Measurements from ENCODE around the gene WNT9A.

Gene WNT9A

GRCh38 chr1:227905573-227906487, 41.9 kb downstream of the WNT9A start:
- Mint-ChIP-seq H3K36me3 (ENCODE audit: low read depth) (no peaks in the 10 kb centered on the region), H3K4me1 (ENCODE audit: low read depth) (no peaks in the 10 kb centered on the region), H3K4me3 (no peak overlapping the region), H3K27ac (no peak overlapping the region), H3K27me3 (no peaks in the 10 kb centered on the region), H3K9me3 (no peaks in the 10 kb centered on the region)
- no peak for DNase-seq

GRCh38 chr1:227904541-227905335, 43.0 kb downstream of the WNT9A start:
- H3K36me3 Mint-ChIP-seq (ENCODE audit: low read depth), result no peaks in the 10 kb centered on the region
- H3K4me3 Mint-ChIP-seq, result no peak overlapping the region
- no peaks in the 10 kb centered on the region for H3K27me3 Mint-ChIP-seq
- DNase-seq, result no peak
- H3K9me3 Mint-ChIP-seq, result no peaks in the 10 kb centered on the region
- no peaks in the 10 kb centered on the region for H3K4me1 Mint-ChIP-seq (ENCODE audit: low read depth)
- no peak overlapping the region for H3K27ac Mint-ChIP-seq

GRCh38 chr1:227903614-227904501, 43.9 kb downstream of the WNT9A start:
- Mint-ChIP-seq H3K27ac (peak overlapping the region; percentile 40), H3K4me3 (no peak overlapping the region), H3K36me3 (ENCODE audit: low read depth) (no peaks in the 10 kb centered on the region), H3K4me1 (ENCODE audit: low read depth) (no peaks in the 10 kb centered on the region), H3K27me3 (no peaks in the 10 kb centered on the region), H3K9me3 (no peaks in the 10 kb centered on the region)
- no peak for DNase-seq

DNA sequence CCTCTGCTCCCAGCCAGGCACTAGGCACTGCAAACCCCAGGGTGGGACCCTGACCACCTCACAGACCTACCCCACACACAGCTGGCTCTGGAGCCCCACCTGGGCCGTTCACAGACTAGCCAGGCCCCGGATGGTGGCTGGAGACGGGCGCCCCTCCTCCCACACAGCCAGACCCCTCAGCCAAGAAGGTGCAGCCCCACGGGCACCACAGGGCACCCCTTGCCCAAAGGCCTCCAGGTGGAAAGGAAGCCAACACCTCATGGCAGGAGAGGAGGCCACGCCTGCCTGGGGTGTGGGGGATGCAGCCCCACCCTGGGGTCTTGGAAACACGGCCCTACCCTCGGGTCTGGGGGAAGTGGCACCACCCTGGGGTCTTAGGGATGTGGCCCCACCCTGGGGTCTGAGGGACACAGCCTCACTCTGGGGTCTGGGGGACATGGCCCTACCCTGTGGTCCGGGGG, 44.6 kb downstream of the WNT9A start:
- Mint-ChIP-seq H3K27me3 (no peaks in the 10 kb centered on the region), H3K4me1 (ENCODE audit: low read depth) (peaks cover 4% of the 10 kb centered on the region), H3K27ac (no peak overlapping the region), H3K9me3 (no peaks in the 10 kb centered on the region), H3K4me3 (no peak overlapping the region), H3K36me3 (ENCODE audit: low read depth) (no peaks in the 10 kb centered on the region)
- no peak for DNase-seq

DNA sequence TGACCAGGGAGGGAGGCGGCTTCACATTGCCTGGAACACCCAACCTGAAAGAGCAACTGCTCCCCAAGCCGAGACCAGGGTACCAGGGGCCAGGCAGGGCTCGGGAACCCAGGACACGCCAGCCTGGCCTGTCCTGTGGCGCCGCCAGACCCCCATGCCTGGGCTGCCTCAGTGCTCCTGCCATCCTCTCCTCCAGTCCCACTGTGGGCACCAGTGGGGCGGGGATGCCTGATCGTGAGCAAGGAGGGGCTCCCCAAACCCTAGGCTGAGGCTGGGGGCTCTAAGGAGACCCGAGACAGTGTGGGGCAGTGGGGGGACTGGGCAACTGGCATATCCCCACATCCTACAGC, 45.1 kb downstream of the WNT9A start:
- DNase-seq, result no peak
- Mint-ChIP-seq H3K4me1 (ENCODE audit: low read depth) (peaks cover 4% of the 10 kb centered on the region), H3K9me3 (no peaks in the 10 kb centered on the region), H3K4me3 (no peak overlapping the region), H3K27ac (no peak overlapping the region), H3K27me3 (no peaks in the 10 kb centered on the region), H3K36me3 (ENCODE audit: low read depth) (no peaks in the 10 kb centered on the region)

GRCh38 chr1:227901906-227902640, 45.7 kb downstream of the WNT9A start:
- Mint-ChIP-seq H3K36me3 (ENCODE audit: low read depth) (no peaks in the 10 kb centered on the region), H3K27ac (no peak overlapping the region), H3K4me3 (no peak overlapping the region), H3K27me3 (no peaks in the 10 kb centered on the region), H3K9me3 (no peaks in the 10 kb centered on the region), H3K4me1 (ENCODE audit: low read depth) (peaks cover 4% of the 10 kb centered on the region)
- no peak for DNase-seq

GRCh38 chr1:227901239-227901905, 46.4 kb downstream of the WNT9A start:
- Mint-ChIP-seq H3K4me3 (no peak overlapping the region), H3K27me3 (no peaks in the 10 kb centered on the region), H3K4me1 (ENCODE audit: low read depth) (peaks cover 4% of the 10 kb centered on the region), H3K9me3 (no peaks in the 10 kb centered on the region), H3K36me3 (ENCODE audit: low read depth) (no peaks in the 10 kb centered on the region), H3K27ac (no peak overlapping the region)
- no peak for DNase-seq

DNA sequence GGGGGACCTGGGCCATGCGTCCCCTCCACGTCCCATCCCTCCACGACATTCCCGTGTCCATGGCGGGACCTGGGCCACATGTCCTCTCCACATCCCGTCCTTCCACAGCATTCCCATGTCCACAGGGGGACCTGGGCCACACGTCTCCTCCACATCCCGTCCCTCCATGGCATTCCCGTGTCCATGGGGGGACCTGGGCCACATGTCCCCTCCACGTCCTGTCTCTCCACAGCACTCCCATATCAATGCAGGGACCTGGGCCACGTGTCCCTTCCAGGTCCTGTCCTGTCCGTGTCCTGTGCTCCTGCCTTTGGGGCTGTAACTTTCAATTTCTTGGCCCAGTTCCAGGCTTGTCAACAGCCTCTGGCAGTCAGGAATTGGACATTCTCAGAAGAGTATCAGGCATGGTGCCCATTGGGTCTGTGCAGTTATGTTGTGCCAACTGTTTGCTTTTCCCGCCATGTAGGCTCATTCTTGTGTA, 47.1 kb downstream of the WNT9A start:
- H3K9me3 Mint-ChIP-seq, result no peaks in the 10 kb centered on the region
- no peaks in the 10 kb centered on the region for H3K27me3 Mint-ChIP-seq
- H3K4me1 Mint-ChIP-seq (ENCODE audit: low read depth), result peaks cover 4% of the 10 kb centered on the region
- peak; percentile 15 for DNase-seq
- no peaks in the 10 kb centered on the region for H3K36me3 Mint-ChIP-seq (ENCODE audit: low read depth)
- no peak overlapping the region for H3K27ac Mint-ChIP-seq
- no peak overlapping the region for H3K4me3 Mint-ChIP-seq

- Mint-ChIP-seq H3K36me3 (ENCODE audit: low read depth) (no peaks in the 10 kb centered on the region), H3K4me1 (ENCODE audit: low read depth) (peaks cover 4% of the 10 kb centered on the region), H3K9me3 (no peaks in the 10 kb centered on the region), H3K27ac (no peak overlapping the region), H3K27me3 (no peaks in the 10 kb centered on the region), H3K4me3 (no peak overlapping the region)
- DNase-seq, result peak; percentile 22
Observed at GRCh38 chr1:227899820-227900449, 47.8 kb downstream of the WNT9A start.

GRCh38 chr1:227899141-227899819, 48.5 kb downstream of the WNT9A start:
- Mint-ChIP-seq H3K27ac (no peak overlapping the region), H3K4me1 (ENCODE audit: low read depth) (peaks cover 4% of the 10 kb centered on the region), H3K4me3 (no peak overlapping the region), H3K27me3 (no peaks in the 10 kb centered on the region), H3K36me3 (ENCODE audit: low read depth) (no peaks in the 10 kb centered on the region), H3K9me3 (no peaks in the 10 kb centered on the region)
- peak; percentile 25 for DNase-seq

DNA sequence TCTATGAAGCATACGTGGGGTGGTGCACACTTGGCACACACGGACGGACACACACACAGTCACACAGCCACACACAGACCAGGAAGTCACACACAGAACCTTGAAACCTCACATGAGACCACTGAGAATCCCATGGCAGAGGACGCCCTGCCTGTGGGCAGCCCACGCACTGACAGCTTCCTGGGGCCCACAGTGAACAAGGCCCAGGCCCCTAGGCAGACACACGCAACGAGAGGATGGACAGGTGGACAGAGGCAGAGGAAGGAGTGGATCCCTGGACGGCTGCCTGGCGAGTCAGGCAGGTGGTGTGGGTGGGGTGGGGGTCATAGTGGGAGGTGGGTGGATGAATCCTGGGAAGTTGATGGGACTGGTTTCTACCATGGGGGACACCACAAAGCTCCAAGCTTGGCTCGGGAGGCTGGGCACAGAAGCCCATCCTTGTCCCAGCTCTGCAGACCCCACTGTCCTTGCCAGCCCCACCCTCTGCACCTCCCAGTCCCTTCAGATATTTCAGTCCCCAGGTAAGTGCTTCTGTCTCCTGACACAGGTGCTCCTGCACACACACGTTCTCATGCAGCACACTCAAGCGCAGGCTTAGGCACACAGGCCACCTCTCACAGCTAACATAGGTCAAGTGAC, 49.1 kb downstream of the WNT9A start:
- Mint-ChIP-seq H3K27ac (no peak overlapping the region), H3K36me3 (ENCODE audit: low read depth) (no peaks in the 10 kb centered on the region), H3K4me3 (no peak overlapping the region), H3K27me3 (no peaks in the 10 kb centered on the region), H3K4me1 (ENCODE audit: low read depth) (peaks cover 4% of the 10 kb centered on the region), H3K9me3 (no peaks in the 10 kb centered on the region)
- peak; percentile 28 for DNase-seq

GRCh38 chr1:227897704-227898438, 49.9 kb downstream of the WNT9A start:
- H3K27me3 Mint-ChIP-seq, result no peaks in the 10 kb centered on the region
- H3K9me3 Mint-ChIP-seq, result no peaks in the 10 kb centered on the region
- peaks cover 4% of the 10 kb centered on the region for H3K4me1 Mint-ChIP-seq (ENCODE audit: low read depth)
- H3K27ac Mint-ChIP-seq, result no peak overlapping the region
- peak; percentile 18 for DNase-seq
- H3K4me3 Mint-ChIP-seq, result no peak overlapping the region
- no peaks in the 10 kb centered on the region for H3K36me3 Mint-ChIP-seq (ENCODE audit: low read depth)

All from activated T-cell treated with anti-CD3 and anti-CD28 coated beads, Interleukin-2, amount 50 U/mL, for 24 hours (primary cell).